GM19468 (cell line): ENCODE measurements around the gene NKX2-1.
A peak's percentile ranks its signal among the peaks of the same experiment; 100 is the strongest.
"Not testable (repeated sequence)": the region's sequence is repeated elsewhere in the genome, so short reads cannot be mapped to it uniquely, and the experiment has no call there.

Experiments
- ATAC-seq: cut with Tn5 transposase; IDR thresholded peaks from one replicate; pipeline ENCODE4 v1.9.1; 2021; ENCODE audit warnings: mild to moderate bottlenecking, moderate library complexity, moderate number of reproducible peaks; ENCODE audit not compliant: unreplicated experiment; ENCODE audit errors: extremely low read depth

The NKX2-1 gene

GRCh38 chr14:36506732-36507614, 13.1 kb downstream of the NKX2-1 start:
- no peak for ATAC-seq

GRCh38 chr14:36505892-36506731, 13.9 kb downstream of the NKX2-1 start:
- ATAC-seq, result no peak

GRCh38 chr14:36505181-36505815, 14.7 kb downstream of the NKX2-1 start:
- ATAC-seq, result no peak

GRCh38 chr14:36504771-36505175, 15.3 kb downstream of the NKX2-1 start:
- no peak for ATAC-seq

DNA sequence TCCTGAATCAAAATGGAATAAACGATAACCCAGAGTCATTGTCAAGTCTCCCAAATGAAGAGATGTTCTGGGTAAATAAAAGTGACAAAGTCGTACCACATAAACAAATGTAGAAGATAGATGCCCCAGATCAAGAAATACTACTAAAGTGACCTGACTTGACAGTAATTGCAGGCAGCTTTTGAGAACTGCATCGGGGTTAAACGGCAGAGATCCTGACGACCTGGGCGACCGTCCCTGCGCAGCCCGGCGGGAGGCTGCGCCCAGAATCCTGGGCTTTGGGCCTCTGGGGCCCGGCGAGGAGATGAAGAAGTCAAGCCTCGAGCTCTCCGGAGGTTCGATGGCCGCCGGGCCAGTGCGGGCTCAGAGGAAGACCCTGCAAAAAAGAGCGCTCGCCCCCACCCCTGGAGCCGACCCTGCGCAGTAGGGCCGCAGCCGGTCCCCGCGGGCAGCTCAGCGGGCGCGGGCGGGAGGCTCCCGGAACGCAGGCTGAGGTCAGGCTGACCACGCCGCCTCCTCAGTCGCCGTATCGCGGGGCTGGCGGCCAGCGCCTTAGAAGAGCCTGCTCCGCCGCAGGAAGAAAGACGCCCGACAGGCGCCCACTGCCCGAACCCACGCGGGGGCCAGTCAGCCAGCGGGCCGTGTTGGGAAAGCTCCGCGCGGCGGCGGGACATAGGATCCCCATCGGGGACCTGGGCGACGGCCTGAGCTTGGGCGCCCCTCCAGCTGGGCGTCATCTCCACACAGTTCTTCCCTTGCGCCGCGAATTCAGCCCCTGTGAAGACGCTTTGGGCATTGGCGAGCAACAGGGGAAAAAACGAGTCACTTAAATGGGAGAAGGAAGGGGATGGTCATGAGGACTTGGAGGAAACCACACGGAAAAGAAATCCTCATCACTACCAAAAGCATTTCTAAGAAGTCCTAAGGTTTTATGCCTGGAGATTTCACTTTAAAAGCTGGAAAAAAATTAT, 16.0 kb downstream of the NKX2-1 start:
- no peak for ATAC-seq

- no peak for ATAC-seq
Measured at GRCh38 chr14:36502558-36503508, 17.2 kb downstream of the NKX2-1 start.

GRCh38 chr14:36498938-36499337, 21.1 kb downstream of the NKX2-1 start:
- ATAC-seq, result no peak

DNA sequence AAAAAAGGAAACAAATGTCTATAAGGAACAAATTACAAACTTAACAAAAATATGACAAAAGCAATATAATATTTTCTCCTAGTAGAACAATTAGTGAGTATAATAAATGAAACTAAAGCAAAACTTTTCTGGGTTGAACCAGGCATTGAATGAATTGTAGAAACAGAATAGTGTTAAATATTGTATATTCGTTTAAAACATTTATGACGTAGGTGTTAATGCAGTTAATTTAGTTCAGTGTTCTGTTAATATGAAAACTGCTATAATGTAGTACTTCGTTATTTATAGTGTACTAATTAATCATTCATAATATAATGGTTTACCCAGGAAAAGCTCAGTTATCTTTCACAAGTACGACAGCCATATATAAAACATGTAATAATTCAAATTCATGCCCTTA, 23.7 kb downstream of the NKX2-1 start:
- no peak for ATAC-seq

DNA sequence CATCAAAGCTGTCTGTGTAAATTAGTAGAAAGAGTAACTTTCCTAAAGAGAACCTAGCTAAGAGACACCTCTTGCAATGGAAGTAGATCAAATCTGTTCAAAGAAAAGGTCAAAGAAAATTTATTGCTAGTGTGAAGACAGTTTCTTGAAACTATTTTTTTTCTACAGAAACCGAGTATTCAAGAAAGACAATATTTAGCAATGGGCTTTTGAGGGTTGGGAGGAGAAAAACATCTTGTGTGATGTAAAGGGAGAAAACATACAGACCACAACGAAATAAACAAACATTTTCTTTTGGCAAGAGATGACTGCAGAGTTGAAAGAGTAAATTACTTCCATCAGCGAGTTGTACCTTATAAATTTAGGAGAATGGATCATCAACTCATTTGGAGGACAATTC, 24.4 kb downstream of the NKX2-1 start:
- no peak for ATAC-seq

DNA sequence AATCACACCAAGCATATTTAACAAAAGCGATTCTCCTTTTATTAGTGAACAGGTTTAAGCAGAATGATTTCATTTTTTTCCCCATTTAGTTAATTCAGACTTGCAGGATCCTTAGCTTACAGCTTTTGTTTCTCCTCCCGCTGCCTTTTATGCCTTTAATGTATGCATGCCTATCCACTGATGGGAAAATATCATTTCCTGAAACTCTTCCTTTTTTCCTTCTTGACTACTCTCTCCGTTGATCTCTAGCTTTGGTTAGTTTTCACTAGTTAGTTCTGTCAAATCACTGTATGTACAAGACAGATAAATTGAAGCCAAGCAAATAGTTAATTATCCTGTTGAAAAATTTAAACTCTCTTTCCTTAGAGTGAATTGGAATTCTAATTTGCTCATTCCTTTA, 26.3 kb downstream of the NKX2-1 start:
- no peak for ATAC-seq

DNA sequence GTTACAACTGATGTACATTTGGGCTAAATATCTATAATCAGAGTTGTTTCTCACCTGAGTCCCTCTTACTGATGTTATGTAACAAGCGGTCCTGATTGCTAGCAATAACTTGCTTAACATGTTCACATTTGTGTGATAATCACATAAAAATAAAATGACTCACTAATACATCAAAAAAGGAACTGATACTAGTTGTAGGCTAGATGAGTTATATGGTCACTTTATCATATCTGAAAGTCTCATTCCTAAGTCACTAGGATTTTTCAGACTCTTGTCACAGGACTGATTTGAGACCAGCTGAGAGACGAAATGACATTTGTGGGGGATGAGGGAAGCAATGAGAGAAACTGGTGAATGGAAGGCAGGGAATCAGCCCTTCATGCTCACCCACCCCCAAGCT, 34.3 kb downstream of the NKX2-1 start:
- no peak for ATAC-seq

- ATAC-seq, result peak; percentile 15
Measured at GRCh38 chr14:36479344-36479743, 40.7 kb downstream of the NKX2-1 start.

- no peak for ATAC-seq
Measured at GRCh38 chr14:36478782-36479181, 41.2 kb downstream of the NKX2-1 start.

GRCh38 chr14:36477266-36477665, 42.8 kb downstream of the NKX2-1 start:
- ATAC-seq, result no peak

- not testable (repeated sequence) for ATAC-seq
Measured at GRCh38 chr14:36476061-36476460, 44.0 kb downstream of the NKX2-1 start.

GRCh38 chr14:36474593-36474992, 45.4 kb downstream of the NKX2-1 start:
- no peak for ATAC-seq

DNA sequence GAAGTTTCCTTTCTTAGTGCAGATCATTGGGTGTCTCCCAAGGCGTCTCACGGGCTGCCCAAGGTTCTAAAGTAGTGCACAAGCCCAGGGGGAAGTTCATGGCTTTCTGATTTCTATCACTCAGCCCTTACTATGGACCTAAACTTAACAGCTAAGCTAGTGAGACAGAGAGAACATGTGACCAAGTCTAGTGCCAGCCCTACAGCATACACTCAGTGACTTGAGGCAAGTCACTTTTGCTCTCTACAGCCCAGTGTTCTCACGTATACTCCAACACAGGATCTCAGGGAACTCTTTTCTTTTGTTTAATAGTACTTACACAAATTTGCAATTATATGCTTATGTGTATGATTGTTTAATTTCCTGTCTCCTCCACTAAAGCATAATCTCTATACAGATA, 48.6 kb downstream of the NKX2-1 start:
- ATAC-seq, result no peak

- no peak for ATAC-seq
Measured at GRCh38 chr14:36467332-36467731, 52.7 kb downstream of the NKX2-1 start.
